PC-3 (cell line): ENCODE data around the gene CRIP2. TPM values are rescaled to one million over a fixed set of nuclear protein-coding genes. Genes with fewer than 3 reads are reported as not detected.

Source experiments
- ATAC-seq: fragments of 200-7000 bp; cut with Tn5 transposase; 2 replicates; pipeline ENCODE4 v1.9.1; 2020; ENCODE audit warnings: mild to moderate bottlenecking, moderate library complexity
- BruUV-seq: library from RNA; stranded (reverse); fragments of 400-500 nt; replicated peaks from 2 replicates; lab custom pipeline; 2021; lab: Mats Ljungman, UMichigan
- CTCF ChIA-PET: fragments of 300-600 bp; sonication (Branson Sonifier 250); formaldehyde crosslinking; loops from one replicate; lab custom pipeline; 2022; ENCODE audit warnings: antibody characterized with exemption; lab: Charles Lee
- POLR2A ChIA-PET: fragments of 300-600 bp; sonication (Branson Sonifier 250); formaldehyde crosslinking; loops from one replicate; lab custom pipeline; 2022; ENCODE audit warnings: antibody characterized with exemption; ENCODE audit not compliant: unreplicated experiment; lab: Charles Lee
- DNase-seq: peaks from one replicate; pipeline ENCODE4 v3.0.0-alpha.2; 2015
- H2AFZ ChIP-seq: fragments of 300-600 bp; sonication (generic); 2 replicates; pipeline ENCODE4 v1.6.0; 2016; ENCODE audit warnings: antibody characterized with exemption, low read length
- H3F3A ChIP-seq: fragments of 300-600 bp; sonication (generic); one replicate; pipeline ENCODE4 v1.6.0; 2017; ENCODE audit warnings: antibody characterized with exemption, low read length, control low read depth, mild to moderate bottlenecking; ENCODE audit not compliant: unreplicated experiment
- H3K27ac ChIP-seq: fragments of 300-600 bp; sonication (generic); 2 replicates; pipeline ENCODE4 v1.5.1; 2016; ENCODE audit warnings: mild to moderate bottlenecking, low read length
- H3K27me3 ChIP-seq: fragments of 300-600 bp; sonication (generic); 2 replicates; pipeline ENCODE4 v1.6.1; 2016; ENCODE audit warnings: low read length, mixed read lengths
- H3K36me3 ChIP-seq: fragments of 300-600 bp; sonication (generic); 2 replicates; pipeline ENCODE4 v1.6.1; 2016; ENCODE audit warnings: low read depth, mixed run types, low read length, mixed read lengths
- H3K4me1 ChIP-seq: fragments of 300-600 bp; sonication (generic); 2 replicates; pipeline ENCODE4 v1.5.1; 2016; ENCODE audit warnings: low read length; ENCODE audit not compliant: insufficient read depth
- H3K4me2 ChIP-seq: fragments of 300-600 bp; sonication (generic); 2 replicates; pipeline ENCODE4 v1.6.0; 2016; ENCODE audit warnings: low read length
- H3K4me3 ChIP-seq: fragments of 300-600 bp; sonication (generic); 2 replicates; pipeline ENCODE4 v1.5.1; 2016; ENCODE audit warnings: mild to moderate bottlenecking, low read length, mixed read lengths
- H3K79me2 ChIP-seq: fragments of 300-600 bp; sonication (generic); 2 replicates; pipeline ENCODE4 v1.6.1; 2017; ENCODE audit warnings: low read length, mixed read lengths
- H3K9ac ChIP-seq: fragments of 300-600 bp; sonication (generic); 2 replicates; pipeline ENCODE4 v1.6.0; 2016; ENCODE audit warnings: mild to moderate bottlenecking, low read length
- H3K9me2 ChIP-seq: fragments of 300-600 bp; sonication (generic); replicated peaks from 2 replicates; pipeline ENCODE4 v1.6.1; 2016; ENCODE audit warnings: mixed run types, low read length, mixed read lengths
- H3K9me3 ChIP-seq: fragments of 300-600 bp; sonication (generic); 2 replicates; pipeline ENCODE4 v1.6.1; 2016; ENCODE audit warnings: low read length, mixed read lengths
- H4K20me1 ChIP-seq: fragments of 300-600 bp; sonication (generic); 2 replicates; pipeline ENCODE4 v1.6.1; 2016; ENCODE audit warnings: low read length, mixed read lengths
- CTCF ChIP-seq: fragments of 300-600 bp; sonication (generic); conservative IDR thresholded peaks from 2 replicates; pipeline ENCODE4 v1.5.1; 2017; ENCODE audit warnings: antibody characterized with exemption, low read depth, mild to moderate bottlenecking, low read length
- EZH2 ChIP-seq: fragments of 300-600 bp; sonication (generic); IDR thresholded peaks from one replicate; pipeline ENCODE4 v1.6.1; 2017; ENCODE audit warnings: antibody characterized with exemption, mild to moderate bottlenecking, low read length; ENCODE audit not compliant: unreplicated experiment
- EZH2phosphoT487 ChIP-seq: fragments of 300-600 bp; sonication (generic); IDR thresholded peaks from 2 replicates; pipeline ENCODE4 v1.6.1; 2018; ENCODE audit warnings: mild to moderate bottlenecking, antibody characterized with exemption, low read length, borderline replicate concordance
- intact Hi-C: fragments of 100-400 bp; cut with micrococcal nuclease; formaldehyde crosslinking; loops from 2 replicates; pipeline ENCODE4 v1.9.0; 2023
- total RNA-seq: library from RNA; depleted of rRNA; stranded (reverse); fragments of >200 nt; gene quantifications from 2 replicates; pipeline ENCODE4 v1.2.3, GENCODE V29; 2014

CRIP2 gene
- total RNA-seq, 1 experiment from 2014 or later: 100 TPM

DNA sequence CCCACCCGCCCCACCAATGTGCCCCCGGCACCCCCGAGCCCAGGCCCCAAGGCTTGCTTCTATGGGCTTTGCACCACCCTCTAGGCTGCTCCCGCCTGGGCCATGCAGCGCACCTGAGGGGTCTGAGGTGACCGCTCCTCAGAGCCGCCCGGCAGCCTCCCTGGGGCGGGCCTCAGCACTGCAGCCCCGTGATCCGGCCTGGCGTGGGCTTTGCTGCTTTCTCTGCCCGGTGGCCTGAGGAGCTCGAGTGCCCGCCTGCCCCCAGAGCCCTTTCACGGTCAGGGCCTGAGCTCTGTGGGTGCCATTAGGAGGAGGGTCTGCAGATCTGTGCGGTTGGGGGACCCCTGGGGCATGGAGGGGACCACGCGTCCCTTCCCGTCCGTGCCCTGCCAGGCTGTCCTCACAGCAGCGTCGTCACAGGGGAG is 48.8 kb upstream of the CRIP2 start:
- no peak for ATAC-seq
- H2AFZ ChIP-seq: no peak overlapping the region
- H3K27ac ChIP-seq: no peak overlapping the region
- intact Hi-C loops: no loop called here
- H3F3A ChIP-seq: peaks cover 5% of the 10 kb centered on the region
- ChIA-PET CTCF (no interaction called here), POLR2A (no interaction called here)
- H4K20me1 ChIP-seq: peaks cover 10% of the 10 kb centered on the region; the same call in 1 of the 2 replicates
- no peaks in the 10 kb centered on the region for H3K27me3 ChIP-seq
- no peaks in the 10 kb centered on the region for H3K9me2 ChIP-seq
- DNase-seq: no peak
- no peaks in the 10 kb centered on the region for H3K9me3 ChIP-seq
- no peaks in the 10 kb centered on the region for H3K36me3 ChIP-seq
- H3K4me1 ChIP-seq: peaks cover 20% of the 10 kb centered on the region
- no peak overlapping the region for H3K9ac ChIP-seq
- no peak overlapping the region for H3K4me2 ChIP-seq
- H3K79me2 ChIP-seq: peaks cover 94% of the 10 kb centered on the region
- H3K4me3 ChIP-seq: no peak overlapping the region
- TF ChIP-seq EZH2 (no peak), EZH2phosphoT487 (no peak), CTCF (no peak)
- BruUV-seq: no TSS peak

- no TSS peak for BruUV-seq
These were observed 48.0 kb upstream of the CRIP2 start for GRCh38 chr14:105426416-105427130.

More at GRCh38 chr14:105426416-105427130, 48.0 kb upstream of the CRIP2 start:
- no peak for DNase-seq
- no peak overlapping the region for H3K27ac ChIP-seq
- ATAC-seq: no peak
- CTCF ChIA-PET: no interaction called here
- no peaks in the 10 kb centered on the region for H3K27me3 ChIP-seq
- no peak overlapping the region for H3K9ac ChIP-seq
- no peaks in the 10 kb centered on the region for H3K9me2 ChIP-seq
- H4K20me1 ChIP-seq: peaks cover 14% of the 10 kb centered on the region; the same call in 1 of the 2 replicates
- no peaks in the 10 kb centered on the region for H3K9me3 ChIP-seq
- H3K79me2 ChIP-seq: peaks cover 94% of the 10 kb centered on the region
- peaks cover 5% of the 10 kb centered on the region for H3F3A ChIP-seq
- no peaks in the 10 kb centered on the region for H3K36me3 ChIP-seq
- POLR2A ChIA-PET: no interaction called here
- intact Hi-C loops: no loop called here
- H3K4me2 ChIP-seq: no peak overlapping the region
- H3K4me3 ChIP-seq: no peak overlapping the region
- TF ChIP-seq CTCF: no peak
- TF ChIP-seq EZH2: no peak
- TF ChIP-seq EZH2phosphoT487: no peak
- peaks cover 19% of the 10 kb centered on the region for H3K4me1 ChIP-seq
- no peak overlapping the region for H2AFZ ChIP-seq
